ENCODE results near the gene JAZF1.

The JAZF1 gene

GRCh38 chr7:27947586-27948278 lies 232.9 kb downstream of the JAZF1 start:
- H3K9ac ChIP-seq: no peak overlapping the region
- no peaks in the 10 kb centered on the region for H3K79me2 ChIP-seq (ENCODE audit: insufficient read depth, low read depth)
- H3K27me3 ChIP-seq (ENCODE audit: insufficient read depth, low read depth): no peaks in the 10 kb centered on the region
- no peak overlapping the region for H3K4me2 ChIP-seq
- H3K4me3 ChIP-seq (IDR thresholded peaks at IDR 0.05; ENCODE audit: insufficient read depth, low read depth, low read length): no peak overlapping the region
- peaks cover 2% of the 10 kb centered on the region for H3K4me1 ChIP-seq (ENCODE audit: low read depth, poor library complexity, severe bottlenecking)
- H3K36me3 ChIP-seq (ENCODE audit: insufficient read depth): no peaks in the 10 kb centered on the region
- H4K20me1 ChIP-seq (ENCODE audit: insufficient read depth): no peaks in the 10 kb centered on the region
- H2AFZ ChIP-seq (ENCODE audit: low read depth): no peak overlapping the region
- TF ChIP-seq CTCF (conservative IDR thresholded peaks at IDR 0.05; ENCODE audit: low read depth, low read length): no peak
- H3K27ac ChIP-seq: no peak overlapping the region

- no peak overlapping the region for H3K27ac ChIP-seq
- no peak for TF ChIP-seq CTCF (conservative IDR thresholded peaks at IDR 0.05; ENCODE audit: low read depth, low read length)
- no peak overlapping the region for H2AFZ ChIP-seq (ENCODE audit: low read depth)
- no peak overlapping the region for H3K4me2 ChIP-seq
- no peaks in the 10 kb centered on the region for H3K27me3 ChIP-seq (ENCODE audit: insufficient read depth, low read depth)
- no peaks in the 10 kb centered on the region for H3K36me3 ChIP-seq (ENCODE audit: insufficient read depth)
- H4K20me1 ChIP-seq (ENCODE audit: insufficient read depth): no peaks in the 10 kb centered on the region
- no peaks in the 10 kb centered on the region for H3K4me1 ChIP-seq (ENCODE audit: low read depth, poor library complexity, severe bottlenecking)
- H3K9ac ChIP-seq: no peak overlapping the region
- no peak overlapping the region for H3K4me3 ChIP-seq (IDR thresholded peaks at IDR 0.05; ENCODE audit: insufficient read depth, low read depth, low read length)
- no peaks in the 10 kb centered on the region for H3K79me2 ChIP-seq (ENCODE audit: insufficient read depth, low read depth)
Observed at GRCh38 chr7:27946351-27946750, 234.2 kb downstream of the JAZF1 start.

- H4K20me1 ChIP-seq (ENCODE audit: insufficient read depth): no peaks in the 10 kb centered on the region
- H3K4me3 ChIP-seq (IDR thresholded peaks at IDR 0.05; ENCODE audit: insufficient read depth, low read depth, low read length): no peak overlapping the region
- H3K27me3 ChIP-seq (ENCODE audit: insufficient read depth, low read depth): no peaks in the 10 kb centered on the region
- H3K9ac ChIP-seq: no peak overlapping the region
- no peaks in the 10 kb centered on the region for H3K4me1 ChIP-seq (ENCODE audit: low read depth, poor library complexity, severe bottlenecking)
- no peak overlapping the region for H3K4me2 ChIP-seq
- H2AFZ ChIP-seq (ENCODE audit: low read depth): no peak overlapping the region
- TF ChIP-seq CTCF (conservative IDR thresholded peaks at IDR 0.05; ENCODE audit: low read depth, low read length): no peak
- H3K27ac ChIP-seq: no peak overlapping the region
- H3K36me3 ChIP-seq (ENCODE audit: insufficient read depth): no peaks in the 10 kb centered on the region
- no peaks in the 10 kb centered on the region for H3K79me2 ChIP-seq (ENCODE audit: insufficient read depth, low read depth)
Observed at GRCh38 chr7:27945058-27945795, 235.4 kb downstream of the JAZF1 start.

- H3K36me3 ChIP-seq (ENCODE audit: insufficient read depth): no peaks in the 10 kb centered on the region
- H3K79me2 ChIP-seq (ENCODE audit: insufficient read depth, low read depth): no peaks in the 10 kb centered on the region
- H3K4me3 ChIP-seq (IDR thresholded peaks at IDR 0.05; ENCODE audit: insufficient read depth, low read depth, low read length): no peak overlapping the region
- no peak overlapping the region for H3K9ac ChIP-seq
- H3K27ac ChIP-seq: no peak overlapping the region
- no peaks in the 10 kb centered on the region for H3K4me1 ChIP-seq (ENCODE audit: low read depth, poor library complexity, severe bottlenecking)
- no peaks in the 10 kb centered on the region for H3K27me3 ChIP-seq (ENCODE audit: insufficient read depth, low read depth)
- no peak overlapping the region for H2AFZ ChIP-seq (ENCODE audit: low read depth)
- H4K20me1 ChIP-seq (ENCODE audit: insufficient read depth): no peaks in the 10 kb centered on the region
- no peak for TF ChIP-seq CTCF (conservative IDR thresholded peaks at IDR 0.05; ENCODE audit: low read depth, low read length)
- no peak overlapping the region for H3K4me2 ChIP-seq
Observed at GRCh38 chr7:27944643-27945042, 236.0 kb downstream of the JAZF1 start.
